PFSK-1 (cell line): ENCODE results near the gene PCDHB7.

Experiments
- FOXP2 ChIP-seq: optimal IDR thresholded peaks from 2 replicates; pipeline ENCODE3; 2011; ENCODE audit warnings: borderline replicate concordance, control low read depth, inconsistent platforms; ENCODE audit not compliant: insufficient read depth; ENCODE audit errors: extremely low read length, extremely low read depth
- POLR2AphosphoS5 ChIP-seq: IDR thresholded peaks from 2 replicates; pipeline ENCODE4 v1.6.1; 2012; ENCODE audit warnings: low read depth, mild to moderate bottlenecking, control low read depth, low read length, moderate library complexity
- SIN3A ChIP-seq: IDR thresholded peaks from 2 replicates; pipeline ENCODE4 v1.6.1; 2012; ENCODE audit warnings: mild to moderate bottlenecking, low read length, moderate library complexity, borderline replicate concordance; ENCODE audit not compliant: insufficient read depth
- TAF1 ChIP-seq: IDR thresholded peaks from 2 replicates; pipeline ENCODE4 v1.6.1; 2012; ENCODE audit warnings: low read length, control low read depth, borderline replicate concordance; ENCODE audit not compliant: insufficient read depth
- TF ChIP-seq, protein P1 (sequence below), 2 experiments: IDR thresholded peaks; 2 replicates each; pipeline versions ENCODE4 v1.6.1 to v1.8.0; 2011 to 2012; ENCODE audit warnings: low read depth in 2 of 2, low read length in 2 of 2, control low read depth in 1 of 2, inconsistent platforms in 1 of 2, mild to moderate bottlenecking in 1 of 2, moderate library complexity in 1 of 2; ENCODE audit not compliant: insufficient read depth in 1 of 2

Gene PCDHB7

DNA sequence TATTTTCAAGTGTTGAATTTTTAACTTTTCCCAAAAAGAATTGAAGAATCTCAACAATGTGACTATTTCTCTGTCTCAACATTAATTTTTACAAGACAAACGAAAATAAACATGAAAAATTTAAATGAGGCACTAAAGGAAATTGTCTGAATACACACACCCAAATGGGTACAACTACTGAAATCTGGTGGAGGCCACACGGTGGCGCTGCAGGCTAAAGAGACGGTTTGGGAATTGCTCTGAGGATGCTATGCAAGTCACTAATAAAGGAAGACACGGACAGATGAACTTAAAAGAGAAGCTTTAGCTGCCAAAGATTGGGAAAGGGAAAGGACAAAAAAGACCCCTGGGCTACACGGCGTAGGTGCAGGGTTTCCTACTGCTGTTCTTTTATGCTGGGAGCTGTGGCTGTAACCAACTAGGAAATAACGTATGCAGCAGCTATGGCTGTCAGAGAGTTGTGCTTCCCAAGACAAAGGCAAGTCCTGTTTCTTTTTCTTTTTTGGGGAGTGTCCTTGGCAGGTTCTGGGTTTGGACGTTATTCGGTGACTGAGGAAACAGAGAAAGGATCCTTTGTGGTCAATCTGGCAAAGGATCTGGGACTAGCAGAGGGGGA lies 19.8 kb downstream of the PCDHB7 start, which contains the start of gene PCDHB10:
PCDHB10 (plus strand) TSS at position 244 of the 616 bp plus-strand sequence; CDS start at position 444, 200 bp downstream.
- TF ChIP-seq FOXP2, result no peak
- TF ChIP-seq POLR2AphosphoS5, result no peak
- no peak for TF ChIP-seq SIN3A
- TF ChIP-seq, protein P1, sequence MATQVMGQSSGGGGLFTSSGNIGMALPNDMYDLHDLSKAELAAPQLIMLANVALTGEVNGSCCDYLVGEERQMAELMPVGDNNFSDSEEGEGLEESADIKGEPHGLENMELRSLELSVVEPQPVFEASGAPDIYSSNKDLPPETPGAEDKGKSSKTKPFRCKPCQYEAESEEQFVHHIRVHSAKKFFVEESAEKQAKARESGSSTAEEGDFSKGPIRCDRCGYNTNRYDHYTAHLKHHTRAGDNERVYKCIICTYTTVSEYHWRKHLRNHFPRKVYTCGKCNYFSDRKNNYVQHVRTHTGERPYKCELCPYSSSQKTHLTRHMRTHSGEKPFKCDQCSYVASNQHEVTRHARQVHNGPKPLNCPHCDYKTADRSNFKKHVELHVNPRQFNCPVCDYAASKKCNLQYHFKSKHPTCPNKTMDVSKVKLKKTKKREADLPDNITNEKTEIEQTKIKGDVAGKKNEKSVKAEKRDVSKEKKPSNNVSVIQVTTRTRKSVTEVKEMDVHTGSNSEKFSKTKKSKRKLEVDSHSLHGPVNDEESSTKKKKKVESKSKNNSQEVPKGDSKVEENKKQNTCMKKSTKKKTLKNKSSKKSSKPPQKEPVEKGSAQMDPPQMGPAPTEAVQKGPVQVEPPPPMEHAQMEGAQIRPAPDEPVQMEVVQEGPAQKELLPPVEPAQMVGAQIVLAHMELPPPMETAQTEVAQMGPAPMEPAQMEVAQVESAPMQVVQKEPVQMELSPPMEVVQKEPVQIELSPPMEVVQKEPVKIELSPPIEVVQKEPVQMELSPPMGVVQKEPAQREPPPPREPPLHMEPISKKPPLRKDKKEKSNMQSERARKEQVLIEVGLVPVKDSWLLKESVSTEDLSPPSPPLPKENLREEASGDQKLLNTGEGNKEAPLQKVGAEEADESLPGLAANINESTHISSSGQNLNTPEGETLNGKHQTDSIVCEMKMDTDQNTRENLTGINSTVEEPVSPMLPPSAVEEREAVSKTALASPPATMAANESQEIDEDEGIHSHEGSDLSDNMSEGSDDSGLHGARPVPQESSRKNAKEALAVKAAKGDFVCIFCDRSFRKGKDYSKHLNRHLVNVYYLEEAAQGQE (IDR thresholded peaks at IDR 0.05; ENCODE audit: insufficient read depth in 1 of 2, low read depth in 2 of 2, low read length in 2 of 2), result no peak
- no peak for TF ChIP-seq TAF1

DNA sequence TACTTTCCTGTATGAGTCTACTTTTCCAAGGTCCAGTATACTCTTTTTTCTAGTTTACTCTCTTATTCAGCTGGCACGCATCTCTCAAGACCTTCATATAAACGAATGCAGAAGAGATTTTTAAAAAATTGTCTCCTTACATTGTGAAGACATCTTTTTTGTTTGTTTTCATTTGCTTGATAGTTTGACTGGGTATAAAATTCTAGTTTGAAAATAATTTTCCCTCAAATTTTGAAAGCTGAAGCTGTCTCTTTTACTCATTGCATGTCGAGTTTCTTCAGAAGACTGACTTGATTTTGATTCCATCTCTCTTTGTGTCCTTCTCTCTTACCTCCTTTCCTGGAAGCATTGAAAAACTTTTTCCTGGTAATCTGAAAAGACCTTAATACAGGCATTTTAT lies 23.9 kb downstream of the PCDHB7 start:
- TF ChIP-seq, protein P1 (IDR thresholded peaks at IDR 0.05; ENCODE audit: insufficient read depth in 1 of 2, low read depth in 2 of 2, low read length in 2 of 2), result no peak
- no peak for TF ChIP-seq POLR2AphosphoS5
- TF ChIP-seq TAF1, result no peak
- TF ChIP-seq SIN3A, result no peak
- no peak for TF ChIP-seq FOXP2

DNA sequence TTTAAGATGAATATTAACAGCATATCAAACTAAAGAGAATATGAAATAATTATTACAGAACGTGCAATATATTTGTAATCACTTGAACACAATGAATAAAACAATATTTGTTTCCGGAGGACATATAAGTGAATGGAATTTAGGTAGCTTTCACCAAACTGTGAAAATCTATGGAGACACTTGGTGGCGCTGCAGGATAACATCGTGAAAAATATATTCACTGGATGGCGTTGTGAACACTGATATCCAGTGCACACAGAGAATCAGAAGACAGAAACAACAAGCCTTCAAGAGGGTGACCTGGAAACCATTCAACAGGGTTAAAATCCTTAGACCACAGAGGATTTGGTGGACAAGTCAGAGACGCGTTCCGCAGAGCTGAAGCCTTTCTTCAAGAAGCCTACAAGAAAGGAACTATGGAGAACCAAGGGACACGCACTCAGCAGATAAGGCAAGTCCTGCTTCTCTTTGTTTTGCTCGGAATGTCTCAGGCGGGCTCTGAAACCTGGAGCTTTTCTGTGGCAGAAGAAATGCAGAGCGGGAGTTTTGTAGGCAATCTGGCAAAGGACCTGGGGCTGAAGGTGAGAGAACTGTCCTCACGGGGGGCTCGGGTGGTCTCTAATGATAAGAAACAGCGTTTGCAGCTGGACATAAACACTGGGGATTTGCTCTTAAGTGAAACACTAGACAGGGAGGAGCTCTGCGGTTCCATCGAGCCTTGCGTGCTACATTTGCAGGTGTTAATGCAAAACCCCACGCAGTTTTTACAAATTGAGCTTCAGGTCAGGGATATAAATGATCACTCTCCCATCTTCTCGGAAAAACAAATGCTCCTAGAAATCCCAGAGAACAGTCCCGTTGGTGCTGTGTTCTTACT lies 27.2 kb downstream of the PCDHB7 start, which contains the start of gene PCDHB11:
PCDHB11 (plus strand) TSS at position 269 of the 877 bp plus-strand sequence; CDS start at position 417, 148 bp downstream.
- TF ChIP-seq POLR2AphosphoS5 (no peak), FOXP2 (no peak), SIN3A (no peak), TAF1 (no peak)
- TF ChIP-seq, protein P1 (IDR thresholded peaks at IDR 0.05; ENCODE audit: insufficient read depth in 1 of 2, low read depth in 2 of 2, low read length in 2 of 2), result no peak

DNA sequence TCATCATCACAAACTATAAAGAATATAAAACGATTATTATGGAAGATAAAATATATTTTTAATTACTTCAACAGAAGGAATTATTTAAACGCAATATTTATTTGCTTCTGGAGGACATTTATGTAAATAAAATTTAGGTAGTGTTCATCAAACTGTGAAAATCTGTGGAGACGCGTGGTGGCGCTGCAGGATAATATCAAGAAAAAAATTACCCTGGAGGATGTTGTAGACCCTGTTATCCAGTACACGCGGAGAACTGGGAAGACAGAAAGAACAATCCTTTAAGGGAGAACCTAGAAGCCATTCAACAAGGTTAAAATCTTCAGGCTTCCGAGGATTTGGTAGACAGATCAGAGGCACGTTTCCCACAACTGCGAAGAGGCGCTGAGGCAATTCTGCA lies 36.0 kb downstream of the PCDHB7 start, which contains the start of gene PCDHB12:
PCDHB12 (plus strand) TSS at position 242 of the 400 bp plus-strand sequence. CDS start 189 bp downstream, outside the sequence.
- TF ChIP-seq, protein P1 (IDR thresholded peaks at IDR 0.05; ENCODE audit: insufficient read depth in 1 of 2, low read depth in 2 of 2, low read length in 2 of 2), result no peak
- TF ChIP-seq POLR2AphosphoS5 (no peak), TAF1 (no peak), FOXP2 (no peak), SIN3A (no peak)
